ENCODE results near the gene ECT2. TPM values are rescaled to one million over a fixed set of nuclear protein-coding genes. Genes with fewer than 3 reads are reported as not detected.

Gene ECT2
- total RNA-seq, 2 experiments from 2014 or later, result 51.5 to 66.1 TPM

GRCh38 chr3:172777901-172778300, 27.4 kb downstream of the ECT2 start:
- ChIA-PET POLR2A (interaction anchor here (0.9 kb wide), 1 partner anchor 9 kb away, joined by 3 read pairs; no protein-coding TSS in a partner anchor), CTCF (ENCODE audit: unreplicated experiment) (interaction anchor here (0.6 kb wide), 1 partner anchor 54 kb away, joined by 3 read pairs; no protein-coding TSS in a partner anchor)
- no peaks in the 10 kb centered on the region for H3K9me3 ChIP-seq (ENCODE audit: low read length)
- no peaks in the 10 kb centered on the region for H3K4me1 ChIP-seq (ENCODE audit: insufficient read depth, low read length, poor library complexity, severe bottlenecking)
- peaks cover 6% of the 10 kb centered on the region; the same call in 1 of the 2 replicates for H3K79me2 ChIP-seq (ENCODE audit: insufficient read depth, low read depth, low read length)
- H3K4me2 ChIP-seq (ENCODE audit: low read length), result no peak overlapping the region
- peaks cover 96% of the 10 kb centered on the region for H3K36me3 ChIP-seq (ENCODE audit: insufficient read depth, low read length)
- intact Hi-C loops (cut with micrococcal nuclease; ENCODE audit: unreplicated experiment), result no loop called here
- H4K20me1 ChIP-seq (ENCODE audit: insufficient read depth, low read length), result no peaks in the 10 kb centered on the region
- TF ChIP-seq CTCF (conservative IDR thresholded peaks at IDR 0.05; ENCODE audit: low read length), result no peak
- TF ChIP-seq EZH2phosphoT487 (IDR thresholded peaks at IDR 0.05; ENCODE audit: borderline replicate concordance, low read depth, low read length), result no peak
- DNase-seq (ENCODE audit: low spot score), result no peak
- H2AFZ ChIP-seq (ENCODE audit: low read length), result no peak overlapping the region
- H3K27ac ChIP-seq (ENCODE audit: low read depth, low read length, poor library complexity, severe bottlenecking), result no peak overlapping the region
- no TSS peak for BruUV-seq (replicated peaks)
- no peaks in the 10 kb centered on the region for H3K9me2 ChIP-seq (ENCODE audit: insufficient read depth, low read length)
- H3K4me3 ChIP-seq (ENCODE audit: low read depth, low read length, poor library complexity, severe bottlenecking), result no peak overlapping the region

GRCh38 chr3:172782235-172782634, 31.7 kb downstream of the ECT2 start:
- no TSS peak for BruUV-seq (replicated peaks)
- CTCF ChIA-PET (ENCODE audit: unreplicated experiment), result no interaction called here
- no peak overlapping the region for H3K4me2 ChIP-seq (ENCODE audit: low read length)
- H4K20me1 ChIP-seq (ENCODE audit: insufficient read depth, low read length), result 0 out of 2 replicates have a peak, but pooled peaks cover under 1% of the 10 kb centered on the region
- intact Hi-C loops (cut with micrococcal nuclease; ENCODE audit: unreplicated experiment), result no loop called here
- TF ChIP-seq CTCF (conservative IDR thresholded peaks at IDR 0.05; ENCODE audit: low read length) (no peak), EZH2phosphoT487 (IDR thresholded peaks at IDR 0.05; ENCODE audit: borderline replicate concordance, low read depth, low read length) (no peak)
- H3K9me3 ChIP-seq (ENCODE audit: low read length), result no peaks in the 10 kb centered on the region
- no peak overlapping the region for H3K27ac ChIP-seq (ENCODE audit: low read depth, low read length, poor library complexity, severe bottlenecking)
- H3K36me3 ChIP-seq (ENCODE audit: insufficient read depth, low read length), result peaks cover 96% of the 10 kb centered on the region
- no peaks in the 10 kb centered on the region for H3K4me1 ChIP-seq (ENCODE audit: insufficient read depth, low read length, poor library complexity, severe bottlenecking)
- no peak for DNase-seq (ENCODE audit: low spot score)
- no peaks in the 10 kb centered on the region for H3K9me2 ChIP-seq (ENCODE audit: insufficient read depth, low read length)
- peaks cover 6% of the 10 kb centered on the region; the same call in 1 of the 2 replicates for H3K79me2 ChIP-seq (ENCODE audit: insufficient read depth, low read depth, low read length)
- POLR2A ChIA-PET, result no interaction called here
- H3K4me3 ChIP-seq (ENCODE audit: low read depth, low read length, poor library complexity, severe bottlenecking), result no peak overlapping the region
- H2AFZ ChIP-seq (ENCODE audit: low read length), result no peak overlapping the region

GRCh38 chr3:172786036-172786435, 35.5 kb downstream of the ECT2 start:
- H3K27ac ChIP-seq (ENCODE audit: low read depth, low read length, poor library complexity, severe bottlenecking), result no peak overlapping the region
- H3K4me1 ChIP-seq (ENCODE audit: insufficient read depth, low read length, poor library complexity, severe bottlenecking), result no peaks in the 10 kb centered on the region
- intact Hi-C loops (cut with micrococcal nuclease; ENCODE audit: unreplicated experiment), result no loop called here
- H3K9me2 ChIP-seq (ENCODE audit: insufficient read depth, low read length), result no peaks in the 10 kb centered on the region
- TF ChIP-seq EZH2phosphoT487 (IDR thresholded peaks at IDR 0.05; ENCODE audit: borderline replicate concordance, low read depth, low read length) (no peak), CTCF (conservative IDR thresholded peaks at IDR 0.05; ENCODE audit: low read length) (no peak)
- H3K79me2 ChIP-seq (ENCODE audit: insufficient read depth, low read depth, low read length), result peaks cover 6% of the 10 kb centered on the region; the same call in 1 of the 2 replicates
- DNase-seq (ENCODE audit: low spot score), result no peak
- CTCF ChIA-PET (ENCODE audit: unreplicated experiment), result no interaction called here
- POLR2A ChIA-PET, result interaction anchor here (0.6 to 1.9 kb wide), 6 partner anchors 8 to 36 kb away, joined by 3 to 8 read pairs (median 4); partner anchors contain the start of gene ECT2
- peaks cover 98% of the 10 kb centered on the region for H3K36me3 ChIP-seq (ENCODE audit: insufficient read depth, low read length)
- H4K20me1 ChIP-seq (ENCODE audit: insufficient read depth, low read length), result 0 out of 2 replicates have a peak, but pooled peaks cover 5% of the 10 kb centered on the region
- BruUV-seq (replicated peaks), result no TSS peak
- no peaks in the 10 kb centered on the region for H3K9me3 ChIP-seq (ENCODE audit: low read length)
- no peak overlapping the region for H3K4me3 ChIP-seq (ENCODE audit: low read depth, low read length, poor library complexity, severe bottlenecking)
- no peak overlapping the region for H2AFZ ChIP-seq (ENCODE audit: low read length)
- H3K4me2 ChIP-seq (ENCODE audit: low read length), result no peak overlapping the region

Data from OCI-LY7 (cell line).